ENCODE data around the gene FMNL2. TPM values are rescaled to one million over a fixed set of nuclear protein-coding genes. Genes with fewer than 3 reads are reported as not detected.
A peak's percentile ranks its signal among the peaks of the same experiment; 100 is the strongest.

The FMNL2 gene
- total and polyA plus RNA-seq, 2 experiments from 2014 or later, result 16.5 to 45.4 TPM

DNA sequence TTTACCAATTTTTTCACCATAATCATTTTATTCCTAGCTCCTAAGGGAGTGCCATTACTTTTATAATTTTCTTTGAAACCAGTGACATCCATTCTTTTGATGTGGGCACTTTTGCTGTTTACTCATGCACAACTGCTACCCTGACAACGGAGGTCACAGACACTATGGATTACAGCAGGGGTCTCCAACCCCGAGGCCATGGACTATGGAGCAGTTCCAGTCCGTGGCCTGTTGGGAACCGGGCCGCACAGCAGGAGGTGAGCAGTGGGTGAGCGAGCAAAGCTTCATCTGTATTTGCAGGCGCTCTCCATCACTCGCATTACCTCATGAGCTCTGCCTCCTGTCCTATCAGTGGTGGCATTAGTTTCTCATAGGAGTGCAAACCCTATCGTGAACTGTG lies 347.7 kb downstream of the FMNL2 start:
- peaks cover 9% of the 10 kb centered on the region; the same call in 1 of the 2 replicates for H4K20me1 ChIP-seq (replicated peaks; ENCODE audit: insufficient read depth)
- H3K79me2 ChIP-seq (replicated peaks; ENCODE audit: insufficient read depth), result peaks cover 71% of the 10 kb centered on the region
- H3K4me3 ChIP-seq, result no peak overlapping the region
- H3K4me2 ChIP-seq, result no peak overlapping the region
- no peaks in the 10 kb centered on the region for H3K4me1 ChIP-seq (ENCODE audit: insufficient read depth)
- H3K36me3 ChIP-seq (ENCODE audit: insufficient read depth), result peaks cover 46% of the 10 kb centered on the region
- H3F3A ChIP-seq (replicated peaks; ENCODE audit: low read depth), result no peaks in the 10 kb centered on the region
- Mint-ChIP-seq H3K4me1 (no peaks in the 10 kb centered on the region), H3K4me3 (no peak overlapping the region), H3K36me3 (ENCODE audit: low read depth) (peaks cover 80% of the 10 kb centered on the region), H3K27me3 (ENCODE audit: insufficient read depth, low read depth, poor library complexity) (no peaks in the 10 kb centered on the region), H3K27ac (no peak overlapping the region), H3K9me3 (peaks cover 4% of the 10 kb centered on the region; the same call in 1 of the 3 replicates)
- no peak overlapping the region for H3K27ac ChIP-seq (ENCODE audit: low read depth)
- ATAC-seq (no peak; the same call in 2 of the 3 replicates), DNase-seq (ENCODE audit: low spot score) (peak; percentile 6)
- H2AFZ ChIP-seq, result no peak overlapping the region
- H3K9me2 ChIP-seq (ENCODE audit: insufficient read depth), result no peaks in the 10 kb centered on the region
- no peaks in the 10 kb centered on the region for H3K27me3 ChIP-seq (ENCODE audit: insufficient read depth)
- TF ChIP-seq JUNB (IDR thresholded peaks at IDR 0.05; ENCODE audit: unreplicated experiment) (no peak), NANOG (IDR thresholded peaks at IDR 0.05; ENCODE audit: borderline replicate concordance) (no peak), ZNF331 (CRISPR knock-in tag; IDR thresholded peaks at IDR 0.05; ENCODE audit: low read depth) (no peak), EZH2phosphoT487 (IDR thresholded peaks at IDR 0.05; ENCODE audit: unreplicated experiment) (no peak), POLR2AphosphoS5 (IDR thresholded peaks at IDR 0.05; ENCODE audit: low read depth) (no peak), STAT1 (IDR thresholded peaks at IDR 0.05; ENCODE audit: unreplicated experiment) (no peak), CREB1 (CRISPR knock-in tag; IDR thresholded peaks at IDR 0.05; ENCODE audit: low read depth) (no peak), ZNF114 (CRISPR knock-in tag; IDR thresholded peaks at IDR 0.05) (no peak)
- TF ChIP-seq, protein P1, sequence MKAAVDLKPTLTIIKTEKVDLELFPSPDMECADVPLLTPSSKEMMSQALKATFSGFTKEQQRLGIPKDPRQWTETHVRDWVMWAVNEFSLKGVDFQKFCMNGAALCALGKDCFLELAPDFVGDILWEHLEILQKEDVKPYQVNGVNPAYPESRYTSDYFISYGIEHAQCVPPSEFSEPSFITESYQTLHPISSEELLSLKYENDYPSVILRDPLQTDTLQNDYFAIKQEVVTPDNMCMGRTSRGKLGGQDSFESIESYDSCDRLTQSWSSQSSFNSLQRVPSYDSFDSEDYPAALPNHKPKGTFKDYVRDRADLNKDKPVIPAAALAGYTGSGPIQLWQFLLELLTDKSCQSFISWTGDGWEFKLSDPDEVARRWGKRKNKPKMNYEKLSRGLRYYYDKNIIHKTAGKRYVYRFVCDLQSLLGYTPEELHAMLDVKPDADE (IDR thresholded peaks at IDR 0.05), result no peak
- TF ChIP-seq, protein P2, sequence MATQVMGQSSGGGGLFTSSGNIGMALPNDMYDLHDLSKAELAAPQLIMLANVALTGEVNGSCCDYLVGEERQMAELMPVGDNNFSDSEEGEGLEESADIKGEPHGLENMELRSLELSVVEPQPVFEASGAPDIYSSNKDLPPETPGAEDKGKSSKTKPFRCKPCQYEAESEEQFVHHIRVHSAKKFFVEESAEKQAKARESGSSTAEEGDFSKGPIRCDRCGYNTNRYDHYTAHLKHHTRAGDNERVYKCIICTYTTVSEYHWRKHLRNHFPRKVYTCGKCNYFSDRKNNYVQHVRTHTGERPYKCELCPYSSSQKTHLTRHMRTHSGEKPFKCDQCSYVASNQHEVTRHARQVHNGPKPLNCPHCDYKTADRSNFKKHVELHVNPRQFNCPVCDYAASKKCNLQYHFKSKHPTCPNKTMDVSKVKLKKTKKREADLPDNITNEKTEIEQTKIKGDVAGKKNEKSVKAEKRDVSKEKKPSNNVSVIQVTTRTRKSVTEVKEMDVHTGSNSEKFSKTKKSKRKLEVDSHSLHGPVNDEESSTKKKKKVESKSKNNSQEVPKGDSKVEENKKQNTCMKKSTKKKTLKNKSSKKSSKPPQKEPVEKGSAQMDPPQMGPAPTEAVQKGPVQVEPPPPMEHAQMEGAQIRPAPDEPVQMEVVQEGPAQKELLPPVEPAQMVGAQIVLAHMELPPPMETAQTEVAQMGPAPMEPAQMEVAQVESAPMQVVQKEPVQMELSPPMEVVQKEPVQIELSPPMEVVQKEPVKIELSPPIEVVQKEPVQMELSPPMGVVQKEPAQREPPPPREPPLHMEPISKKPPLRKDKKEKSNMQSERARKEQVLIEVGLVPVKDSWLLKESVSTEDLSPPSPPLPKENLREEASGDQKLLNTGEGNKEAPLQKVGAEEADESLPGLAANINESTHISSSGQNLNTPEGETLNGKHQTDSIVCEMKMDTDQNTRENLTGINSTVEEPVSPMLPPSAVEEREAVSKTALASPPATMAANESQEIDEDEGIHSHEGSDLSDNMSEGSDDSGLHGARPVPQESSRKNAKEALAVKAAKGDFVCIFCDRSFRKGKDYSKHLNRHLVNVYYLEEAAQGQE (IDR thresholded peaks at IDR 0.05; ENCODE audit: unreplicated experiment), result no peak
- TF ChIP-seq, protein P3, sequence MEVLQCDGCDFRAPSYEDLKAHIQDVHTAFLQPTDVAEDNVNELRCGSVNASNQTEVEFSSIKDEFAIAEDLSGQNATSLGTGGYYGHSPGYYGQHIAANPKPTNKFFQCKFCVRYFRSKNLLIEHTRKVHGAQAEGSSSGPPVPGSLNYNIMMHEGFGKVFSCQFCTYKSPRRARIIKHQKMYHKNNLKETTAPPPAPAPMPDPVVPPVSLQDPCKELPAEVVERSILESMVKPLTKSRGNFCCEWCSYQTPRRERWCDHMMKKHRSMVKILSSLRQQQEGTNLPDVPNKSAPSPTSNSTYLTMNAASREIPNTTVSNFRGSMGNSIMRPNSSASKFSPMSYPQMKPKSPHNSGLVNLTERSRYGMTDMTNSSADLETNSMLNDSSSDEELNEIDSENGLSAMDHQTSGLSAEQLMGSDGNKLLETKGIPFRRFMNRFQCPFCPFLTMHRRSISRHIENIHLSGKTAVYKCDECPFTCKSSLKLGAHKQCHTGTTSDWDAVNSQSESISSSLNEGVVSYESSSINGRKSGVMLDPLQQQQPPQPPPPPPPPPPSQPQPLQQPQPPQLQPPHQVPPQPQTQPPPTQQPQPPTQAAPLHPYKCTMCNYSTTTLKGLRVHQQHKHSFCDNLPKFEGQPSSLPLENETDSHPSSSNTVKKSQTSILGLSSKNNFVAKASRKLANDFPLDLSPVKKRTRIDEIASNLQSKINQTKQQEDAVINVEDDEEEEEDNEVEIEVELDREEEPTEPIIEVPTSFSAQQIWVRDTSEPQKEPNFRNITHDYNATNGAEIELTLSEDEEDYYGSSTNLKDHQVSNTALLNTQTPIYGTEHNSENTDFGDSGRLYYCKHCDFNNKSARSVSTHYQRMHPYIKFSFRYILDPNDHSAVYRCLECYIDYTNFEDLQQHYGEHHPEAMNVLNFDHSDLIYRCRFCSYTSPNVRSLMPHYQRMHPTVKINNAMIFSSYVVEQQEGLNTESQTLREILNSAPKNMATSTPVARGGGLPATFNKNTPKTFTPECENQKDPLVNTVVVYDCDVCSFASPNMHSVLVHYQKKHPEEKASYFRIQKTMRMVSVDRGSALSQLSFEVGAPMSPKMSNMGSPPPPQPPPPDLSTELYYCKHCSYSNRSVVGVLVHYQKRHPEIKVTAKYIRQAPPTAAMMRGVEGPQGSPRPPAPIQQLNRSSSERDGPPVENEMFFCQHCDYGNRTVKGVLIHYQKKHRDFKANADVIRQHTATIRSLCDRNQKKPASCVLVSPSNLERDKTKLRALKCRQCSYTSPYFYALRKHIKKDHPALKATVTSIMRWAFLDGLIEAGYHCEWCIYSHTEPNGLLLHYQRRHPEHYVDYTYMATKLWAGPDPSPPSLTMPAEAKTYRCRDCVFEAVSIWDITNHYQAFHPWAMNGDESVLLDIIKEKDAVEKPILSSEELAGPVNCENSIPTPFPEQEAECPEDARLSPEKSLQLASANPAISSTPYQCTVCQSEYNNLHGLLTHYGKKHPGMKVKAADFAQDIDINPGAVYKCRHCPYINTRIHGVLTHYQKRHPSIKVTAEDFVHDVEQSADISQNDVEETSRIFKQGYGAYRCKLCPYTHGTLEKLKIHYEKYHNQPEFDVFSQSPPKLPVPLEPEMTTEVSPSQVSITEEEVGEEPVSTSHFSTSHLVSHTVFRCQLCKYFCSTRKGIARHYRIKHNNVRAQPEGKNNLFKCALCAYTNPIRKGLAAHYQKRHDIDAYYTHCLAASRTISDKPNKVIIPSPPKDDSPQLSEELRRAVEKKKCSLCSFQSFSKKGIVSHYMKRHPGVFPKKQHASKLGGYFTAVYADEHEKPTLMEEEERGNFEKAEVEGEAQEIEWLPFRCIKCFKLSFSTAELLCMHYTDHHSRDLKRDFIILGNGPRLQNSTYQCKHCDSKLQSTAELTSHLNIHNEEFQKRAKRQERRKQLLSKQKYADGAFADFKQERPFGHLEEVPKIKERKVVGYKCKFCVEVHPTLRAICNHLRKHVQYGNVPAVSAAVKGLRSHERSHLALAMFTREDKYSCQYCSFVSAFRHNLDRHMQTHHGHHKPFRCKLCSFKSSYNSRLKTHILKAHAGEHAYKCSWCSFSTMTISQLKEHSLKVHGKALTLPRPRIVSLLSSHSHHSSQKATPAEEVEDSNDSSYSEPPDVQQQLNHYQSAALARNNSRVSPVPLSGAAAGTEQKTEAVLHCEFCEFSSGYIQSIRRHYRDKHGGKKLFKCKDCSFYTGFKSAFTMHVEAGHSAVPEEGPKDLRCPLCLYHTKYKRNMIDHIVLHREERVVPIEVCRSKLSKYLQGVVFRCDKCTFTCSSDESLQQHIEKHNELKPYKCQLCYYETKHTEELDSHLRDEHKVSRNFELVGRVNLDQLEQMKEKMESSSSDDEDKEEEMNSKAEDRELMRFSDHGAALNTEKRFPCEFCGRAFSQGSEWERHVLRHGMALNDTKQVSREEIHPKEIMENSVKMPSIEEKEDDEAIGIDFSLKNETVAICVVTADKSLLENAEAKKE (CRISPR knock-in tag; IDR thresholded peaks at IDR 0.05), result no peak
